Muscle layer of duodenum (tissue), 2 donors: ENCODE measurements around the gene TRMT10A.
"Not testable (repeated sequence)": the region's sequence is repeated elsewhere in the genome, so short reads cannot be mapped to it uniquely, and the experiment has no call there.

ENCODE experiments used
- H3K27ac ChIP-seq: one replicate; pipeline ENCODE4 v1.7.0; 2013; ENCODE audit warnings: mild to moderate bottlenecking, low read length
- H3K27me3 ChIP-seq: one replicate; pipeline ENCODE4 v1.7.0; 2013; ENCODE audit warnings: low read depth, mild to moderate bottlenecking, control low read depth, low read length
- H3K36me3 ChIP-seq, 2 donors: one replicate each; pipeline ENCODE4 v1.7.0; 2013; ENCODE audit warnings: low read length in 2 of 2, control low read depth in 1 of 2, mild to moderate bottlenecking in 1 of 2; ENCODE audit not compliant: insufficient read depth in 2 of 2, control insufficient read depth in 1 of 2
- H3K4me1 ChIP-seq, 2 donors: one replicate each; pipeline ENCODE4 v1.7.0; 2013; ENCODE audit warnings: low read length in 2 of 2, mild to moderate bottlenecking in 2 of 2, control low read depth in 1 of 2, moderate library complexity in 1 of 2; ENCODE audit not compliant: insufficient read depth in 2 of 2, control insufficient read depth in 1 of 2
- H3K4me3 ChIP-seq, 2 donors: one replicate each; pipeline ENCODE4 v1.7.0; 2013; ENCODE audit warnings: low read length in 2 of 2, low read depth in 1 of 2, mild to moderate bottlenecking in 1 of 2
- H3K9me3 ChIP-seq, 2 donors: one replicate each; pipeline ENCODE4 v1.7.0; 2013; ENCODE audit warnings: low read length in 2 of 2, control low read depth in 1 of 2, mild to moderate bottlenecking in 1 of 2; ENCODE audit not compliant: control insufficient read depth in 1 of 2
- donor health status: healthy.

Gene TRMT10A

DNA sequence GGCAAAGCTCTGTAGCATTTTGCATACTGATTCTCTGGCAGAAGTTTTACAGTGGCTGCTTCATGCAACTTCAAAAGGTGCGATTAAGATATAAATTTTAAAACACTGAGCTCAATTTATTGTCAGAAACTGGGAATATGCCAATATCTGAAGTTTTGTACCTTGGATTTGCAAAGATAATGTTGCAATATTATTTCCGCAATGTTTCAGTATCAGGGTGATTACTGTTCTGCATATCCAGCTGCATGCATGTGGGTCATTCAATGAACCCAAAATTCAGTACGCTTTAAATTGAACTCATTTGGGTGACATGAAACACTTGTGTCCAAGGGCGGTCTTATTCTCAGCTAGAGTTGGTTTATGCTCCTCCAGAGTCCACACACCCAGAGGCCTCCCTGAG is 26.2 kb downstream of the TRMT10A start:
- Histone ChIP-seq H3K27me3 (no peaks in the 10 kb centered on the region), H3K36me3 (no peaks in the 10 kb centered on the region), H3K4me3 (no peak overlapping the region), H3K9me3 (no peaks in the 10 kb centered on the region), H3K4me1 (no peaks in the 10 kb centered on the region), H3K27ac (no peak overlapping the region)

DNA sequence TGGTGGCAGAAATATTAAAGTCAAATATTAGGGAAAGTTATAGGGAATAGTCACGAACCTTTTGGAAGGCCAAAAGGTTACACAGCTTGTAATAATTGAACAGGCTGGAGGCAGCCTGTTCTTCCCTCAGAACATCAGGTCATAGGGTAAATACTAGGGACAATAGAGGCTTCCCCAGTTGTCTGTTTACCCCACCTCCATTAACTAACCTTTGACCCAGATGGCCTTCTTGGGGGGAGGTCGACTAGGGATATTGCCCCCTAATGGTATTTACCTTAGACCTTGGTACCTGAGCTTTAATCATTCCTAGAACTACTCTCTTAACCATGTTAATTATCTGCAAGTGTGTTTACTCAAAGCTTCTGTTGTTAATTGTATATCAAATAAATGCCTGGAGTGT is 27.0 kb downstream of the TRMT10A start:
- Histone ChIP-seq H3K4me3 (no peak overlapping the region), H3K27me3 (no peaks in the 10 kb centered on the region), H3K4me1 (no peaks in the 10 kb centered on the region), H3K9me3 (no peaks in the 10 kb centered on the region), H3K27ac (no peak overlapping the region), H3K36me3 (no peaks in the 10 kb centered on the region)

DNA sequence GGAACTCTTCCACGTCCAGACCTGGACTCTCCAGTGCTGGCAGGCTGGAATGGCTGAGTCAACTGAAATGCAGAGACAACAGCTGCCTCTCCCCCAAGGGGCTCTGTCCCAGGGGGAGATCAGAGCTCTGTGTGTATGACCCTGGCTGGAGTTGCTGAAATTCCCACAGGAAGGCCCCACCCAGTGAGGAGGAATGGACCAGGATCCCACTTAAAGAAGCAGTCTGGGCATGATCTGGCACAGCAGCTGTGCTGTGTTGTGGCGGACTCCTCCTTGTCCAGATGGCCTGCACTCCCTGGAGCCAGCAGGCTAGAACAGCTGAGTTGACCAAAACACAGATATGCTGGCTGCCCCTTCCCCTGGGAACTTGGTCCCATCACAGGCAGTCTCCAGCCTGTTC is 27.6 kb downstream of the TRMT10A start:
- Histone ChIP-seq H3K4me3 (no peak overlapping the region), H3K27ac (no peak overlapping the region), H3K9me3 (no peaks in the 10 kb centered on the region), H3K27me3 (no peaks in the 10 kb centered on the region), H3K36me3 (no peaks in the 10 kb centered on the region), H3K4me1 (no peaks in the 10 kb centered on the region)

DNA sequence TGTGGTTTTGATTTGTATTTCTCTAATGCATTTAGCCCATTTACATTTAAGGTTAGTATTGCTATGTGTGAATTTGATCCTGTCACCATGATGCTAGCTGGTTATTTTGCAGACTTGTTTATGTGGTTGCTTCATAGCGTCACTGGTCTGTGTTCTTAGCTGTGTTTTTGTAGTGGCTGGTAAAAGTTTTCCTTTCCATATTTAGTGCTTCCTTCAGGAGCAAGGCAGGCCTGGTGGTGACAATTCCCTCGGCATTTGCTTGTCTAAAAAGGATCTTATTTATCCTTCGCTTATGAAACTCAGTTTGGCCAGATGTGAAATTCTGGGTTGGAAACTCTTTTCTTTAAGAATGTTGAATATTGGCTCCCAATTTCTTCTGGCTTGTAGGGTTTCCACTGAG is 29.1 kb downstream of the TRMT10A start:
- H3K27ac ChIP-seq, H3K4me3 ChIP-seq, H3K9me3 ChIP-seq, H3K27me3 ChIP-seq, H3K36me3 ChIP-seq, H3K4me1 ChIP-seq: not testable (repeated sequence)

DNA sequence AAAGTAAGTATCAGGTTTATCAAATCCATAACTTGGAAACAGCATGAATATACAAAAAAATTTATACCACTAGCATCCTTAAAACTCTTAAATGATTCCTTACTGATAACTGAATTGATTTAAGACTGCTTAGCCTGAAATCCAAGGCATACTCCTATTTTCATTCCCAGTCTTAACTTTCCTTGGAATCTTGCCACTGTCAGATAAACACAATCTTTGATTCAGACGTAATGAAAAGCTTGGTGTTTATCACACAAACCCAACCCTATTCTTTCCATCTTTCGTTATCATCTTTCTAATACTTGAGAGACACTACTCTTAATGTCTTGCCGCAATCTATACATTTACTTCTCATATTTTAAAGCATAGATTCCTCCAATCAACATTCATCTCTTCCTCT is 33.9 kb downstream of the TRMT10A start:
- Histone ChIP-seq H3K27me3 (no peaks in the 10 kb centered on the region), H3K9me3 (no peaks in the 10 kb centered on the region), H3K4me3 (no peak overlapping the region), H3K4me1 (peaks cover 0 to 6% of the 10 kb centered on the region in 2 donors), H3K27ac (no peak overlapping the region), H3K36me3 (no peaks in the 10 kb centered on the region)

DNA sequence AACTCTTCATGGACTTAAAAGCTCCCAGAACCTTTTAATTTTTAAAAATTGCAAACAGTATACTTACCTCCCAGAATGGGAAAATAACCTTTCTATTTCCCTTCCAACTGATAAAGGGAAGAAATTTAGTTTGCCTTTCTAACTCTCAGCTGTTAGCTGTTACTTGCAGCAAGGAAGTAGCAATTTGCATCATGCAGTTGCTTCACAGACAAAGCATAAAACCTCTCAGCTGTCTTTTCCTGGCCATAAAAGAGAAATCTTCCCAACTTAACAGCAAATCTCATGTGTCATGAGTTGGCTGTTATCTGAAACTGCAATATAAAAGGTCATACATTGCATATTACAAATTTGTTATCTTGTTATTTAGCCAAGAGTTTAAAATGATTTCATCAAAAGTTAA is 34.6 kb downstream of the TRMT10A start:
- H3K4me1 ChIP-seq: peaks cover 0 to 6% of the 10 kb centered on the region in 2 donors
- no peaks in the 10 kb centered on the region for H3K36me3 ChIP-seq
- H3K9me3 ChIP-seq: no peaks in the 10 kb centered on the region
- no peak overlapping the region for H3K4me3 ChIP-seq
- no peaks in the 10 kb centered on the region for H3K27me3 ChIP-seq
- no peak overlapping the region for H3K27ac ChIP-seq

DNA sequence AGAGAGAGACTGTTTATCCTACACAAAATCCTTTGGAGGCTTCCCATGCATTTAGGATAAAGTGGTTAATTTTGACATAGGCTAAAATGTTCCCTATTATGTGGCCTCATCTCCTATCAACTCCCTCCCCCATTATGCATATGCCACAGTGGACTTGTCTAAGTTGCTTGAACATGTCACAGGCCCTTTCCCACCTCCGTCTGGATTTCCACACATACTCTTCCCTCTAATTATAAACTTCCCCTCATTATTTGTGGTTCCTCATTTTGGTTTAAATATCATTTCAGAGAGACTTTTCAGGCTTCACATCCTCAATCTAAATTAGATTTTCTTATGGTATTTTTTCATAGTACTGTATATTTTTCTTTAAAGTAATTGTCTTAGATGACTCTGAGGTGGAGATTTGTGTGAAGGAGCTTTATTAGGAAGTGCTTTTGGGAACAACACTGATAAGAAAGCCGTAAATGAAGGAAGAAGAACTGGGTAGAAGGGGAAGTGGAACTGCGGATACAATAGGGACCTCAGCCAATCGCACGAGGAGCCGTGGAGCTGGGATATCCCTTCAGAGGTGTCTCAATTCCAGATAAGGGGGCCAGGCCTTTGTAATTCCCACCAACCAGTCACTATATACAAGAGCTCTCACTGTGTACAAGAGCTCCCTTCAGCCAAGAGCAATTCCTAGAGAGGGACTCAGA is 45.1 kb downstream of the TRMT10A start:
- H3K27me3 ChIP-seq: no peaks in the 10 kb centered on the region

DNA sequence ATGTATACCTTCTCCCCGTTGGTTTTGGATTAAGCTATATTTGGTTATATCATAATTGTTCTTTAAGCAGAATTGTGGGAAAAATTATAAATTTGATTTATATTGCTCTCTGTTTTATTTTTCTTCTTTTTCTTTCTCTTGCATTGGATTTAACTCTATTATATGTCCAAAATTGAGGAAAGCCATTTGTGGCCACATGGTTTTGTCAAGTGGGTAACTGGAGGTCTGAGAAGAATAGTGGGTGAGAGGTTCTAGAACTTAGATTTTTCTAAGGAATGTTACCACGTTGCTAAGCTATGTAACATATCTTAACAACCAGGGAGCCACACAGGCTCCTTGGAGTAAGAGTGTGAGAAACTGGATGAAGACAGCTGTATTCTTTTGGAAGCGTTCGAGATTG is 53.1 kb downstream of the TRMT10A start, which contains the start of gene C4orf17:
Gene C4orf17 (plus strand): TSS at position 301 of the 400 bp plus-strand sequence. CDS start 2,061 bp downstream, outside the sequence.
- Histone ChIP-seq H3K4me3 (no peak within 1 kb of the TSS), H3K9me3 (no peaks in the 10 kb centered on the region), H3K27me3 (no peaks in the 10 kb centered on the region), H3K4me1 (no peaks in the 10 kb centered on the region), H3K27ac (no peak within 1 kb of the TSS), H3K36me3 (no peaks in the 10 kb centered on the region)

More for the DNA sequence above, 45.1 kb downstream of the TRMT10A start:
- no peaks in the 10 kb centered on the region for H3K36me3 ChIP-seq
- H3K4me3 ChIP-seq: no peak overlapping the region
- H3K27ac ChIP-seq: no peak overlapping the region
- no peaks in the 10 kb centered on the region for H3K9me3 ChIP-seq
- H3K4me1 ChIP-seq: no peaks in the 10 kb centered on the region

DNA sequence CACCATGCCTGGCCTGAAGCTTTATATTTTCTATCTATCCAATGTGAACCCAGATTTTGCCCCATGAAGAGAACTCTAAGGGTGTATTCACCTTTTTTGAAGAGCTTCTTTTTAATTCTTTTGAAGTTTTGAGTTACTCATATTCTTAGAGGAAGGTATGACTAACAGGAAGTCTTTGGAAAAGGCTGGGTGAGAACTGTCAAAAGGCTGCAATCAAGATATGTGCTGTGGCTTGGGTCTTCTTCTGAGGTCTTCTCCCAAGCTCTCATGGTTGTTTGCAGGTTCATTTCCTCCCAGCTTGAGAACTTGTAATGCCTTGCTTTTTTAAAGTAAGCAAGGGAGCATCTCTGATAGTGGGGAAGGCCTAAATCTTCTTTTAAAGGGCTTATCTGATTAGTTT is 56.1 kb downstream of the TRMT10A start:
- H3K4me1 ChIP-seq: no peaks in the 10 kb centered on the region

DNA sequence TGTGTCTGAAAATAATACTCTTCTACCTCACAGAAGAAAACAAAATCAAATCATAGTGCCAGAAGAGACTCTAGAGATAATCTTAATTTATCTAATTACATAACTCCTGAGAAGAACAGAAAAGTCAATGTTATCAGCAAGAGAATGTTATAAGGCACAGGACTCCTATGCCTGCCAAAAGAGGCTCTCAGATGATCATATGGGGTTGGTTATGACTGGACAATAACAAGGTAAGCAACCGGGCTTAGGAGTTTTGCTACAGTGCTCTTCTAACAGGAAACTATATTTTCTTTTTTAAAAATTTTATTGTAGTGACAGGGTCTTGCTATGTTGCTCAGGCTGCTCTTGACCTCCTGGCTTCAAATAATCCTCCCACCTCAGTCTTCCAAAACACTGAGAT is 56.5 kb downstream of the TRMT10A start:
- H3K4me1 ChIP-seq: no peaks in the 10 kb centered on the region
- H3K27me3 ChIP-seq: no peaks in the 10 kb centered on the region
- peaks cover 0 to 6% of the 10 kb centered on the region in 2 donors for H3K9me3 ChIP-seq
- H3K27ac ChIP-seq: no peak overlapping the region
- H3K36me3 ChIP-seq: no peaks in the 10 kb centered on the region
- H3K4me3 ChIP-seq: no peak overlapping the region

More for the DNA sequence above, 56.1 kb downstream of the TRMT10A start:
- Histone ChIP-seq H3K9me3 (peaks cover 0 to 6% of the 10 kb centered on the region in 2 donors), H3K4me3 (no peak overlapping the region), H3K36me3 (no peaks in the 10 kb centered on the region), H3K27me3 (no peaks in the 10 kb centered on the region), H3K27ac (no peak overlapping the region)

DNA sequence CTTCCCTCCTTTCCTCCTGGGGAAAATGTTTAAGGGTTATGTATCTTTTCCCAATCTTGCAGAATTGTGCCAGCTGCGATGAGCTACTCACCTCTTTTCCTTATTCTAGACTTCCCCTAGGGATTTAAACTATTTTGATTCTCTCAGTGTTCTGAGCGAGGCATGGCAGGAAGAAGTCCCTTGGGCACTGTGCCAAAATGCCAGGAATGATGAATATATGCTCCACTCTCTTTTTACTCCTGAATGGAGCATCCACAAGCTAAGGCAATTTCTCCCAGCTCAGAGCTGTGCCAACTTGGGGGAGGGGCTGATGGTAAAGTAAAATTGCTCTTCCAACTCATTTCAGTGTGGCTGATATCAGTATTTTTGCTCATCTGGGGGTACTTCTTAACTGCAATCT is 57.1 kb downstream of the TRMT10A start:
- no peak overlapping the region for H3K4me3 ChIP-seq
- no peaks in the 10 kb centered on the region for H3K36me3 ChIP-seq
- no peak overlapping the region for H3K27ac ChIP-seq
- H3K9me3 ChIP-seq: peaks cover 0 to 6% of the 10 kb centered on the region in 2 donors
- no peaks in the 10 kb centered on the region for H3K27me3 ChIP-seq
- H3K4me1 ChIP-seq: no peaks in the 10 kb centered on the region
